ENCODE data around the gene SCRT2.

Gene SCRT2

DNA sequence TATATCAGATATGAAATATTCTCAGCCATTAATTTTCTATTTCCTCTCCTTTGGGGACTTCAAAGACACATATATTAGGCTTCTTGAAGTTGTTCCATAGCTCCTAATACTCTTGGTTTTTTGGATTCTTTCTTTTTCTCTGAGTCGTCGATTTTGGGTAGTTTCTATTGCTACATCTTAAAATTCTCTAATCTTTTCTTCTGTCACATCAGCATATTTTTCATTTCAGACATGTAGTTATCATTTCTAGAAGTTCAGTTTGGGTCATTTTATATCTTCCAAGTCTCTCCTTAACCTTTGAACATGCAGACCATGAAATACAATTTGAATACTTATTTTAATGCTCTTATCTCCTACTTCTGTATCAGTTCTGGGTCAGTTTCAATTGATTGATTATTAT is 38.9 kb upstream of the SCRT2 start:
- TF ChIP-seq EZH2 (IDR thresholded peaks at IDR 0.05; ENCODE audit: borderline replicate concordance, low read length) (no peak), CTCF (IDR thresholded peaks at IDR 0.05; ENCODE audit: low read length) (no peak)
- no peak overlapping the region for H3K9ac ChIP-seq (ENCODE audit: low read length)
- peaks cover 6% of the 10 kb centered on the region for H3K9me3 ChIP-seq (ENCODE audit: low read length)
- H3K4me3 ChIP-seq (ENCODE audit: low read depth, low read length, poor library complexity, severe bottlenecking) = no peak overlapping the region
- H3K27ac ChIP-seq (ENCODE audit: low read depth, low read length, poor library complexity, severe bottlenecking) = no peak overlapping the region
- no peak overlapping the region for H3K4me2 ChIP-seq (ENCODE audit: low read length)
- no peaks in the 10 kb centered on the region for H3K9me2 ChIP-seq (ENCODE audit: low read depth, low read length)
- no peaks in the 10 kb centered on the region for H3K4me1 ChIP-seq (ENCODE audit: insufficient read depth, low read length, severe bottlenecking)
- no peaks in the 10 kb centered on the region for H3K27me3 ChIP-seq (ENCODE audit: insufficient read depth, low read length)
- H2AFZ ChIP-seq (ENCODE audit: low read length) = no peak overlapping the region
- H3F3A ChIP-seq (ENCODE audit: insufficient read depth, low read length) = no peaks in the 10 kb centered on the region
- H4K20me1 ChIP-seq (ENCODE audit: insufficient read depth, low read length) = no peaks in the 10 kb centered on the region
- no peaks in the 10 kb centered on the region for H3K36me3 ChIP-seq (ENCODE audit: insufficient read depth, low read length)
- no peaks in the 10 kb centered on the region for H3K79me2 ChIP-seq (ENCODE audit: insufficient read depth, low read length)

GRCh38 chr20:711576-711975 is 36.0 kb upstream of the SCRT2 start:
- H3K9me3 ChIP-seq (ENCODE audit: low read length) = peaks cover 9% of the 10 kb centered on the region

DNA sequence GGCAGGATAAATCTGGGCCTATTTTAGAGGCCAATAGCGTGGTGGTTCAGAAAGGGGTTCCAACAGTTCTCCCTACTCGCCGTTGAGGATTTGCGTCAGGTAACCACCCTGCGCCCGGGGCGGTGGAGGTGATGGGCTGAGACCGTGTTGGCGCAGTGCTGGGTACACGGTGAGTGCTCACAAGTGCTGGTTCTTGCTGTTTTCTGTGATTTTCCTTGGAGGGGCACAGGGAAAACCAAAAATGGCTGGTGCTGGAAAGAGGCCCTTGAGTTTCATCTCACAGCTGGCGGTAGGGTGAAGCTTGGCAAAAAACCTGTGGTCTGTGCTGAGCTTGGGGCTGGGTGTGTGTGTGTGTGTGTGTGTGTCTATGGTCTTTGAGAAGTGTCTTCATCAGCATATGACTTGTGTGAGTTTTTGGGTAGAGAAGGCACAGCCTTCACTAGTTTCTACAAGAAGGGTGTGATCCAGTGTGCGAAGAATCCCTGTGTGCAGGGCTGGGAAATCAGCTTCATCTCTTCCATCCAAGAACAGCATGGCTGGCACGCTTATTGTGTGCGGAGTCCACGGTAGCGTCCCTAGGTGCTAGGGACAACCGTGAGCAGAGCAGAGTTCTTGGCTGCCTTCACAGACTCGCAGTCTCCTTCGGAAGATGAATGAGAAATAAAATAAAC is 35.3 kb upstream of the SCRT2 start:
- no peaks in the 10 kb centered on the region for H3K36me3 ChIP-seq (ENCODE audit: insufficient read depth, low read length)
- no peaks in the 10 kb centered on the region for H3K27me3 ChIP-seq (ENCODE audit: insufficient read depth, low read length)
- H3K4me3 ChIP-seq (ENCODE audit: low read depth, low read length, poor library complexity, severe bottlenecking) = no peak overlapping the region
- H3K9me2 ChIP-seq (ENCODE audit: low read depth, low read length) = no peaks in the 10 kb centered on the region
- H3F3A ChIP-seq (ENCODE audit: insufficient read depth, low read length) = no peaks in the 10 kb centered on the region
- no peaks in the 10 kb centered on the region for H4K20me1 ChIP-seq (ENCODE audit: insufficient read depth, low read length)
- TF ChIP-seq CTCF (IDR thresholded peaks at IDR 0.05; ENCODE audit: low read length) (no peak), EZH2 (IDR thresholded peaks at IDR 0.05; ENCODE audit: borderline replicate concordance, low read length) (no peak)
- peaks cover 9% of the 10 kb centered on the region for H3K9me3 ChIP-seq (ENCODE audit: low read length)
- no peak overlapping the region for H3K4me2 ChIP-seq (ENCODE audit: low read length)
- no peak overlapping the region for H2AFZ ChIP-seq (ENCODE audit: low read length)
- H3K79me2 ChIP-seq (ENCODE audit: insufficient read depth, low read length) = no peaks in the 10 kb centered on the region
- H3K4me1 ChIP-seq (ENCODE audit: insufficient read depth, low read length, severe bottlenecking) = no peaks in the 10 kb centered on the region
- no peak overlapping the region for H3K9ac ChIP-seq (ENCODE audit: low read length)
- H3K27ac ChIP-seq (ENCODE audit: low read depth, low read length, poor library complexity, severe bottlenecking) = no peak overlapping the region

More at GRCh38 chr20:711576-711975, 36.0 kb upstream of the SCRT2 start:
- no peak overlapping the region for H3K4me2 ChIP-seq (ENCODE audit: low read length)
- H3K4me3 ChIP-seq (ENCODE audit: low read depth, low read length, poor library complexity, severe bottlenecking) = no peak overlapping the region
- TF ChIP-seq CTCF (IDR thresholded peaks at IDR 0.05; ENCODE audit: low read length) (no peak), EZH2 (IDR thresholded peaks at IDR 0.05; ENCODE audit: borderline replicate concordance, low read length) (no peak)
- H3F3A ChIP-seq (ENCODE audit: insufficient read depth, low read length) = no peaks in the 10 kb centered on the region
- H3K79me2 ChIP-seq (ENCODE audit: insufficient read depth, low read length) = no peaks in the 10 kb centered on the region
- no peaks in the 10 kb centered on the region for H3K27me3 ChIP-seq (ENCODE audit: insufficient read depth, low read length)
- no peaks in the 10 kb centered on the region for H4K20me1 ChIP-seq (ENCODE audit: insufficient read depth, low read length)
- H3K9me2 ChIP-seq (ENCODE audit: low read depth, low read length) = no peaks in the 10 kb centered on the region
- H3K36me3 ChIP-seq (ENCODE audit: insufficient read depth, low read length) = no peaks in the 10 kb centered on the region
- H3K4me1 ChIP-seq (ENCODE audit: insufficient read depth, low read length, severe bottlenecking) = no peaks in the 10 kb centered on the region
- no peak overlapping the region for H2AFZ ChIP-seq (ENCODE audit: low read length)
- no peak overlapping the region for H3K27ac ChIP-seq (ENCODE audit: low read depth, low read length, poor library complexity, severe bottlenecking)
- no peak overlapping the region for H3K9ac ChIP-seq (ENCODE audit: low read length)

Measured in OCI-LY1 (cell line).